ENCODE measurements around the gene STAT5B.
"Not testable (repeated sequence)": the region's sequence is repeated elsewhere in the genome, so short reads cannot be mapped to it uniquely, and the experiment has no call there.

Gene STAT5B

GRCh38 chr17:42268236-42268635 lies 8.0 kb downstream of the STAT5B start:
- FAIRE-seq (no peak), DNase-seq (ENCODE audit: low spot score) (no peak)

- FAIRE-seq (no peak), DNase-seq (ENCODE audit: low spot score) (no peak)
Measured at GRCh38 chr17:42266918-42267766, 9.0 kb downstream of the STAT5B start.

- DNase-seq (ENCODE audit: low spot score) = no peak
- no peak for FAIRE-seq
Measured at GRCh38 chr17:42266462-42266861, 9.7 kb downstream of the STAT5B start.

GRCh38 chr17:42264366-42264765 lies 11.8 kb downstream of the STAT5B start:
- not testable (repeated sequence) for FAIRE-seq; DNase-seq (ENCODE audit: low spot score)

GRCh38 chr17:42260318-42260717 lies 15.9 kb downstream of the STAT5B start:
- no peak for FAIRE-seq
- DNase-seq (ENCODE audit: low spot score) = no peak

- FAIRE-seq (no peak), DNase-seq (ENCODE audit: low spot score) (no peak)
Measured at GRCh38 chr17:42255445-42255844, 20.7 kb downstream of the STAT5B start.

- DNase-seq (ENCODE audit: low spot score) = no peak
- no peak for FAIRE-seq
Measured at GRCh38 chr17:42253578-42253977, 22.6 kb downstream of the STAT5B start.

- no peak for FAIRE-seq
- no peak for DNase-seq (ENCODE audit: low spot score)
Measured at GRCh38 chr17:42252597-42253550, 23.3 kb downstream of the STAT5B start.

GRCh38 chr17:42251115-42251514 lies 25.1 kb downstream of the STAT5B start:
- FAIRE-seq (no peak), DNase-seq (ENCODE audit: low spot score) (no peak)

- no peak for FAIRE-seq
- DNase-seq (ENCODE audit: low spot score) = no peak
Measured at GRCh38 chr17:42249681-42250446, 26.3 kb downstream of the STAT5B start.

GRCh38 chr17:42248351-42249179 lies 27.6 kb downstream of the STAT5B start:
- no peak for DNase-seq (ENCODE audit: low spot score)
- FAIRE-seq = no peak

- DNase-seq (ENCODE audit: low spot score) (no peak), FAIRE-seq (no peak)
Measured at GRCh38 chr17:42247734-42248133, 28.5 kb downstream of the STAT5B start.

- DNase-seq (ENCODE audit: low spot score) (no peak), FAIRE-seq (no peak)
Measured at GRCh38 chr17:42246515-42246914, 29.7 kb downstream of the STAT5B start.

- FAIRE-seq; DNase-seq (ENCODE audit: low spot score): not testable (repeated sequence)
Measured at GRCh38 chr17:42245183-42245582, 31.0 kb downstream of the STAT5B start.

- not testable (repeated sequence) for DNase-seq (ENCODE audit: low spot score)
Measured at GRCh38 chr17:42244116-42244515, 32.1 kb downstream of the STAT5B start.

GRCh38 chr17:42243493-42243982 lies 32.7 kb downstream of the STAT5B start:
- FAIRE-seq (no peak), DNase-seq (ENCODE audit: low spot score) (no peak)

More at GRCh38 chr17:42244116-42244515, 32.1 kb downstream of the STAT5B start:
- not testable (repeated sequence) for FAIRE-seq

GRCh38 chr17:42241871-42242270 lies 34.3 kb downstream of the STAT5B start:
- DNase-seq (ENCODE audit: low spot score) (no peak), FAIRE-seq (no peak)

GRCh38 chr17:42240863-42241262 lies 35.3 kb downstream of the STAT5B start:
- not testable (repeated sequence) for FAIRE-seq; DNase-seq (ENCODE audit: low spot score)

- FAIRE-seq (no peak), DNase-seq (ENCODE audit: low spot score) (no peak)
Measured at GRCh38 chr17:42240201-42240600, 36.0 kb downstream of the STAT5B start.

- FAIRE-seq; DNase-seq (ENCODE audit: low spot score): not testable (repeated sequence)
Measured at GRCh38 chr17:42239576-42239975, 36.6 kb downstream of the STAT5B start.

Data from urothelium cell line (cell line).